ENCODE measurements around the gene MEIOSIN. TPM values are rescaled to one million over a fixed set of nuclear protein-coding genes. Genes with fewer than 3 reads are reported as not detected.

Gene MEIOSIN
- total and polyA plus RNA-seq, 2 of the 13 experiments (the other 11 are each of a cell fraction or from before 2014, with no cell fraction given): not detected

DNA sequence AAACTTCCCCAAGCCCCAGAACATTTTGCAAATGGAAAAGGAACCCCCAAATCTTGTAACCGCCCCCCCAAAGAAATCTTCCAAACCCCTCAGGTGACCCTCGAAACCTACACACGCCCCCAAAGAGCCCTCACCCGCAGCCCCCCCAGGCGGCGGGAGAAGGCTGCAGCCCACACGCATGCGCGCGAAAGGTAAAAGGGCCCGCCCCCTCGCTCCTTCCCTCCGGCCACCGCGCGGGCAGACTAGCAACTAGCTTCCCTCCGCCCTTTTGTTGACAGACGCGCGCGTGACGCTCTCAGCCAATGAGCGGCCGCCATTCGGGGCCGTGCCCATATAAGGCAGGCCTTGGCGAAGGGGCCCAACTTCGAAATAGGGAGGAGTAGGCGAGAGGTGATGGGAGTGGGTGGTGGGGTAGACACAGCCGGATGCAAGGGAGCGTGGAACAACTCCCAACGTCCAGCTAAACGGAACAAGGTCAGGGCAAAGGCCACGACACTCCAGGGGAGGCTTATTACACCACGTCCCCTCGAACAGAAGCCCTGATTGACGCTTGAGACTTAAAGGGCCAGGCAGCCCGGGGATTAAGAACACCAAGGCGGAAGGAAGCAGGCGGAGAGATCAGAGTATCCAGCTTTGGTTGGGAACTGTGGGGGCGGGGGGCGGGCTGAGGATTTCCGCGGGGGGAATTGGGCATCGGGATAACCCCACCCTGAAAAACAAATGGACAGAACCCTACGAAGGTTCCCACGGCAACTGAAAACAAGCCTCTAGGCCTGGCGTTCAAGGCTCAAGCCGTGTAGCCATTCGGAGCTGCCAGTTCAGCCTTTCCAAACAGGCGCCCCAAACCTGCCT is 15.9 kb upstream of the MEIOSIN start (continued):
- TF ChIP-seq U2AF2 (IDR thresholded peaks at IDR 0.05; ENCODE audit: low read depth, low read length) (peak; percentile 23; the same call in 1 of the 2 replicates), CCDC6 (CRISPR knock-in tag; IDR thresholded peaks at IDR 0.05) (peak; percentile 88; the same call in 1 of the 2 replicates), DBP (CRISPR knock-in tag; IDR thresholded peaks at IDR 0.05; ENCODE audit: not compliant biosample characterization) (peak; percentile 25), ZNF468 (CRISPR knock-in tag; IDR thresholded peaks at IDR 0.05) (no peak), ZNF232 (CRISPR knock-in tag; IDR thresholded peaks at IDR 0.05; ENCODE audit: borderline replicate concordance) (no peak), SRSF4 (IDR thresholded peaks at IDR 0.05; ENCODE audit: low read depth, low read length, poor library complexity, severe bottlenecking) (no peak), SYNCRIP (IDR thresholded peaks at IDR 0.05; ENCODE audit: insufficient read depth, low read depth, low read length) (no peak), ZFP36L2 (CRISPR knock-in tag; IDR thresholded peaks at IDR 0.05) (no peak), ZBTB20 (CRISPR knock-in tag; IDR thresholded peaks at IDR 0.05; ENCODE audit: borderline replicate concordance, low read depth) (peak; percentile 64; the same call in 1 of the 2 replicates), TBX3 (IDR thresholded peaks at IDR 0.05; ENCODE audit: borderline replicate concordance) (peak; percentile 89), KLF13 (CRISPR knock-in tag; IDR thresholded peaks at IDR 0.05) (no peak), ZBTB38 (CRISPR knock-in tag; IDR thresholded peaks at IDR 0.05) (0 out of 2 replicates have a peak, but pooled peaks have one; percentile 60), ZMYM3 (CRISPR knock-in tag; IDR thresholded peaks at IDR 0.05) (peak; percentile 87), XBP1 (CRISPR knock-in tag; IDR thresholded peaks at IDR 0.05) (0 out of 2 replicates have a peak, but pooled peaks have one; percentile 38), ZNF792 (CRISPR knock-in tag; IDR thresholded peaks at IDR 0.05) (peak; percentile 68), XRCC5 (optimal IDR thresholded peaks at IDR 0.05; ENCODE audit: low read length) (peak; percentile 82), TIGD3 (CRISPR knock-in tag; IDR thresholded peaks at IDR 0.05; ENCODE audit: borderline replicate concordance) (no peak), SOX5 (CRISPR knock-in tag; IDR thresholded peaks at IDR 0.05; ENCODE audit: borderline replicate concordance) (peak; percentile 77), ZNF761 (CRISPR knock-in tag; conservative IDR thresholded peaks at IDR 0.05) (0 out of 2 replicates have a peak, but pooled peaks have one; percentile 2), MTA1 (CRISPR knock-in tag; IDR thresholded peaks at IDR 0.05; ENCODE audit: borderline replicate concordance) (no peak), TAF15 (IDR thresholded peaks at IDR 0.05; ENCODE audit: low read depth, low read length, poor library complexity, severe bottlenecking) (peak; percentile 60), ZFP37 (CRISPR knock-in tag; IDR thresholded peaks at IDR 0.05; ENCODE audit: borderline replicate concordance) (peak; percentile 63; the same call in 1 of the 2 replicates), TP53 (CRISPR knock-in tag; conservative IDR thresholded peaks at IDR 0.05) (0 out of 2 replicates have a peak, but pooled peaks have one; percentile 52)
- TF ChIP-seq, protein P1, sequence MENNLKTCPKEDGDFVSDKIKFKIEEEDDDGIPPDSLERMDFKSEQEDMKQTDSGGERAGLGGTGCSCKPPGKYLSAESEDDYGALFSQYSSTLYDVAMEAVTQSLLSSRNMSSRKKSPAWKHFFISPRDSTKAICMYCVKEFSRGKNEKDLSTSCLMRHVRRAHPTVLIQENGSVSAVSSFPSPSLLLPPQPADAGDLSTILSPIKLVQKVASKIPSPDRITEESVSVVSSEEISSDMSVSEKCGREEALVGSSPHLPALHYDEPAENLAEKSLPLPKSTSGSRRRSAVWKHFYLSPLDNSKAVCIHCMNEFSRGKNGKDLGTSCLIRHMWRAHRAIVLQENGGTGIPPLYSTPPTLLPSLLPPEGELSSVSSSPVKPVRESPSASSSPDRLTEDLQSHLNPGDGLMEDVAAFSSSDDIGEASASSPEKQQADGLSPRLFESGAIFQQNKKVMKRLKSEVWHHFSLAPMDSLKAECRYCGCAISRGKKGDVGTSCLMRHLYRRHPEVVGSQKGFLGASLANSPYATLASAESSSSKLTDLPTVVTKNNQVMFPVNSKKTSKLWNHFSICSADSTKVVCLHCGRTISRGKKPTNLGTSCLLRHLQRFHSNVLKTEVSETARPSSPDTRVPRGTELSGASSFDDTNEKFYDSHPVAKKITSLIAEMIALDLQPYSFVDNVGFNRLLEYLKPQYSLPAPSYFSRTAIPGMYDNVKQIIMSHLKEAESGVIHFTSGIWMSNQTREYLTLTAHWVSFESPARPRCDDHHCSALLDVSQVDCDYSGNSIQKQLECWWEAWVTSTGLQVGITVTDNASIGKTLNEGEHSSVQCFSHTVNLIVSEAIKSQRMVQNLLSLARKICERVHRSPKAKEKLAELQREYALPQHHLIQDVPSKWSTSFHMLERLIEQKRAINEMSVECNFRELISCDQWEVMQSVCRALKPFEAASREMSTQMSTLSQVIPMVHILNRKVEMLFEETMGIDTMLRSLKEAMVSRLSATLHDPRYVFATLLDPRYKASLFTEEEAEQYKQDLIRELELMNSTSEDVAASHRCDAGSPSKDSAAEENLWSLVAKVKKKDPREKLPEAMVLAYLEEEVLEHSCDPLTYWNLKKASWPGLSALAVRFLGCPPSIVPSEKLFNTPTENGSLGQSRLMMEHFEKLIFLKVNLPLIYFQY (CRISPR knock-in tag; IDR thresholded peaks at IDR 0.05; ENCODE audit: borderline replicate concordance): no peak

Data from HepG2 (cell line).